ENCODE measurements around the gene CAVIN2. TPM values are rescaled to one million over a fixed set of nuclear protein-coding genes. Genes with fewer than 3 reads are reported as not detected.

Gene CAVIN2
- total RNA-seq, 2 donors from 2014 or later, result not detected

DNA sequence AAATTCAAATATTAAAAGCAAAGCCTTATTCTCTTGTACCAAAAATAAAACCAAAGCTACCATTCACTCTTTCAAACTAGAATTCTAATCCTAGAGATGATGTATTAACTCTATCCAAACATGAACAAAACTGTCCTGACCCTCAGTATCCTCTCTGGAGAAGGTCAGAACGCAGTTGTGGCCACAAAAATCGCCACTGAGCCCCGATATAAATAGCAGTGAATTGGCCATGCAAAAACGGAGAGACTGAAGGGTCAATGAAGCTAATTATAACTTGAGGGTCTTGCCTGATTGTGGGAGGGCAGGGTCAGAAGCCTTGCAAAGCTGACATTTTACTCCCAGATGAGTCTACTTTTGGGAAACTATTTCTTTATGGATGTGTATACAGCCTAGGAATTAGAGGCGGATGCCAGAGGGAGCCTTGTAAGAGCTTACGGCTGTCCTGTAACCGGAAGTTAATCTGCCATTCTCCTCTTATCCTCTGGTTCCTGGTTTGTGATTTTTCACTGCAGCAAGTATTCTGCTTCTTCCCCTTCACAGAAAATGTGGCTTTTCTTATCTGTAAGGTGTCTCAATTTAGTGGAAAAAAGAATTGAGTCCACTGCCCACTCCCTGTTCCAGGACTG is 28.1 kb downstream of the CAVIN2 start:
- Mint-ChIP-seq H3K4me1 (ENCODE audit: low read depth in 2 of 2) (no peaks in the 10 kb centered on the region), H3K4me3 (no peak overlapping the region), H3K27me3 (peaks cover 11 to 35% of the 10 kb centered on the region in 2 donors), H3K36me3 (no peaks in the 10 kb centered on the region), H3K27ac (no peak overlapping the region), H3K9me3 (no peaks in the 10 kb centered on the region)
- ATAC-seq (no peak), DNase-seq (ENCODE audit: low spot score) (no peak)

DNA sequence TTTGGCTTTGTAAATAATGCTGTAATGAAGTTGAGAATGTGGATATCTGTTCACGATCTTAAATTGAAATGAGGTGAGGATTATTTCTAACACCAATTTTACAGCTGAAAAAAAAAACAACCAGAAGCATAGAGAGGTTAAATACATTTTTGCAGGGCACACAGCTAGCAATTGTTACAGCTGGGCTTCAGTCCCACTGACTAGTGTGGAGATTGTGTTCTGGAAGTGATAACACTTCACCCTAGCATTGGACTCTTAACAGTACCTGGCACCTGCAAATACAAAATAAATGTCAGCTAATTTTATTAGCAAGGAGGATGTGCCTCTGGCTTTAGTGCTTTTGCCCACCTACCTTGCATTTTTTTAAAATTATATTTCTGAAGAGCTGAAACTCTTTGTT is 28.8 kb downstream of the CAVIN2 start:
- H3K9me3 Mint-ChIP-seq, result no peaks in the 10 kb centered on the region
- no peaks in the 10 kb centered on the region for H3K4me1 Mint-ChIP-seq (ENCODE audit: low read depth in 2 of 2)
- ATAC-seq (no peak), DNase-seq (ENCODE audit: low spot score) (no peak)
- no peak overlapping the region for H3K27ac Mint-ChIP-seq
- H3K4me3 Mint-ChIP-seq, result no peak overlapping the region
- H3K27me3 Mint-ChIP-seq, result peaks cover 14 to 35% of the 10 kb centered on the region in 2 donors
- no peaks in the 10 kb centered on the region for H3K36me3 Mint-ChIP-seq

DNA sequence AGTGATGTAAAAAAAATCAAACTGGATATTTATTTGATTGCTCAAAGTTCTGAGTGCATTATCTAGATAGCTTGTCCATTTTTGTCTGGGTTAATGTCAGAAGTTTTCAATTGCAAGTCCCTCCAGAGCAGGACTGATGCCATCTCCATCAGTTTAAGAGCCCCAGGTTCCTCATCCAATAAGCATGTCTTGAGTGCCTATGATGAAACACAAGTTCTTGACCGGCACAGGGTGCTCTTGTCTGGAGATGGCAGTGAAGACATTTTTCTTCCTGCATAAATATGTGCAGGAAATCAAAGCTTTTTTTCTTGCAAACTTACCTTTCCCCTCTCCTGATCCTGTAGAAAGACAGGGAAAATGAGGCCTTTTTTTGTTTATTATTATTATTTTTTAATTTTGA is 31.9 kb downstream of the CAVIN2 start:
- Mint-ChIP-seq H3K4me3 (no peak overlapping the region), H3K27ac (no peak overlapping the region), H3K36me3 (no peaks in the 10 kb centered on the region), H3K4me1 (ENCODE audit: low read depth in 2 of 2) (no peaks in the 10 kb centered on the region), H3K27me3 (peaks cover 12 to 18% of the 10 kb centered on the region in 2 donors), H3K9me3 (no peaks in the 10 kb centered on the region)
- DNase-seq (ENCODE audit: low spot score) (no peak), ATAC-seq (no peak)

DNA sequence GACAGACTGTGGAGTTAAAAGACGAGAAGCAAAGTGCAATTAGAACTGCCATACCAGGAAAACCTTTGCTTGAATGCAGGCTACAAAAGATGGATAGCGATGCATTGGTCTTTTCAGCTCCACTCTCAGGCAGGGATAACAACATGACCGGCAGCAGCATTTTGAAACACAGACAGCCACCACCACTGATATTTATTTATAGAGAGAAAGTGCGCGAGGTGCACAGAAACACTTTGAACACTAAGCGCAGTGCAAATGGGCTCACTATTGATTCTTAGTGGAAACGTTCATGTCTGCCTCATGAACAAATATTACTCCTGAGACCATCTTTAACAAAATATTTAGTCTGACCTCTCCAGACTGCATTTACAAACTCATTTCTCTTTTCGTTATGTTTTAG is 32.9 kb downstream of the CAVIN2 start:
- ATAC-seq (no peak), DNase-seq (ENCODE audit: low spot score) (no peak)
- Mint-ChIP-seq H3K27ac (no peak overlapping the region), H3K9me3 (no peaks in the 10 kb centered on the region), H3K27me3 (peaks cover 14 to 18% of the 10 kb centered on the region in 2 donors), H3K36me3 (no peaks in the 10 kb centered on the region), H3K4me3 (no peak overlapping the region), H3K4me1 (ENCODE audit: low read depth in 2 of 2) (no peaks in the 10 kb centered on the region)

DNA sequence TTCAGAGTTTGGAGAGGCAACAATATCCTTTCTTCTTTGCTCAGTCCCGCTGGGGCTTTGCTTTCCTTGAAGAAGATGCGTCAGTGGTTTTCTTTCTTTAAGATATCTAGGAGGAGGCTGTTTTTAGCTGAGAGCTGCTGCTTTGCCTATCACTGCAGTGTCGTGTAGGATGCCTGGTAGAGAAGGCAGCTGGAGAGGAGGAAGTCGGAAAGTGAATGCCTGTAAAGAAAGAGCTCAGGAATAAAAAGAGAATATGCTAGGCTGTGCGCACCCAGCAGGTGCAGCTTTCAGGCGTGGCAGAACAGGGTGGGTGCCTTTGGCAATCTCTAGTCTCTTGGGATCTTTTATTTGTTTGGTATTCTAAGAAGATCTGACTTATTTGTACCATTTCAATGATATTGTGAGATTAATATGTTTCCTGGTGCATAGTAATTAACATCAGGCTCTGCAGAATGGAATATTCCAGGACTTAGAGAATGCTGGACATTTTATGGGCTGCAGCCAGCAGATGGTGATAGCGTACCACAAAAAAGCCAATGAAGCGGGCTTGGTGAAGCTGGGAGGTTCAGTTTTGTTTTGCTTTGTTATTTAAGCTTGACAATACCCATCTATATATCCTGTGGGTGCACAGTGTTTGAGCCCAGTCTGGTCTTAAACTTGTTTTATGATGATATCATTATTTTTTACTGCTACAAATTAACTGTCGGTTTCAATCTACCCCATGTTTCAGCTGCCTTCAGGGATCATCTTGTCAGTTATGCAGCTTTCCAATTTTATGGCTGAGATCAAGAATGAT is 34.9 kb downstream of the CAVIN2 start:
- Mint-ChIP-seq H3K27ac (no peak overlapping the region), H3K36me3 (no peaks in the 10 kb centered on the region), H3K4me3 (no peak overlapping the region), H3K27me3 (peaks cover under 1 to 8% of the 10 kb centered on the region in 2 donors), H3K9me3 (no peaks in the 10 kb centered on the region), H3K4me1 (ENCODE audit: low read depth in 2 of 2) (no peaks in the 10 kb centered on the region)
- no peak for DNase-seq (ENCODE audit: low spot score)
- peak in 1 of 2 donors; percentile 62 for ATAC-seq

DNA sequence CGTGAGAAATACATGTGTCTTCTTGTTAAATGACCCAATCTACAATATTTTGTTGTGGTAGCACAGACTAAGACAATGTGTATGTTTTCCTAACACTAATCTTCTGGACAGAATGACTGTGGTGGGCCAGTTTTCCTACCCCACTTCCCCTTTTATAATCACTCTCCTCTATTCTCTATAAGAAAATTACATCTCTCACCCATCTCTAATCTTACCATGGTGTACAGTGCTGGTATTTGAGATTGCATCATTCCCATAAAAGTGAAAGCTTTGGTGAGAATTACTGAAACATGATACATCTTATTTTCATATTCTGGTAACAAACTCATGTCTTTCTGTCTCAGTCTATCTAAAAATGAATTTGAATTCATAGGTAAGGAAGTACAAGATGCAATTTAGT is 40.5 kb downstream of the CAVIN2 start:
- H3K36me3 Mint-ChIP-seq, result no peaks in the 10 kb centered on the region
- H3K4me3 Mint-ChIP-seq, result no peak overlapping the region
- no peak for DNase-seq (ENCODE audit: low spot score)
- H3K9me3 Mint-ChIP-seq, result no peaks in the 10 kb centered on the region
- ATAC-seq, result no peak
- H3K27ac Mint-ChIP-seq, result no peak overlapping the region
- peaks cover 13 to 28% of the 10 kb centered on the region in 2 donors for H3K27me3 Mint-ChIP-seq
- no peaks in the 10 kb centered on the region for H3K4me1 Mint-ChIP-seq (ENCODE audit: low read depth in 2 of 2)

DNA sequence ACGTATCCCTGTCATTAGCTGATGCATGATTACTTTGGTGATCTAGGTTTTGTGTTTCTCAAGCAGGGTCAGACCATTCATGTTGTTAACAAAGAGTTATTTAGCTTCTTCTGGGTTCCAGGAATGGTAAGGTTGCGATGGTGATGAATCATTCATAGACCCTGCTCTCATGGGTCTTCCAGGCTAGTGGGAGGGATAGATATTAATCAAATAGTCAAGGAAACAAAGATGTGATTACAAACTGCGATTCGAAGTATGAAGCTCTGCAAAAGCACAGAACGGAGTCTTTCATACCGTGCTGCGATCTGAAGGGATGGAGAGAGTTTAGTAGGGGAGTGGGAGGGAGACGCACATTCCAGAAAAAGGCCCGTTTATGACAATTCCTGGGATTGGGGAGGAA is 42.1 kb downstream of the CAVIN2 start:
- no peaks in the 10 kb centered on the region for H3K9me3 Mint-ChIP-seq
- DNase-seq (ENCODE audit: low spot score) (no peak), ATAC-seq (no peak)
- no peak overlapping the region for H3K27ac Mint-ChIP-seq
- H3K4me3 Mint-ChIP-seq, result no peak overlapping the region
- H3K4me1 Mint-ChIP-seq (ENCODE audit: low read depth in 2 of 2), result no peaks in the 10 kb centered on the region
- H3K36me3 Mint-ChIP-seq, result no peaks in the 10 kb centered on the region
- peaks cover 17 to 28% of the 10 kb centered on the region in 2 donors for H3K27me3 Mint-ChIP-seq

DNA sequence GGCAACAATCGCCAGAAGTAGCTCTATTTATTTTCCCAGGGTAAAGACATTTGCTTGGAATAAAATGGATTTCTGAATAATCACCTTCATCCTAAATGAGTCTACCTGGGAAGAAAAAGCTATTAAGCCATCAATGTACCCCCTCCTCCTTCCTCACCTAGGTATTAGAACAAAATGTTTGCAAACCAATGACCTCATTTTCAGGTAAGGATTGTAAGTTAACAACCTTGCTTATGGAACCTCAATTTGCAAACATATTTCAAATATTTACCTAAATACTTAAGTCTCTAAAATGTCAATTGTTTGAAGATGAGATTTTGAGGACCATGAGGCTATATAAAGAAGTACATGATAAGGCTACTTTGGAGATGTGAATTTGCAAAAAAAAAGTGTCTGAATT is 43.9 kb downstream of the CAVIN2 start:
- no peak overlapping the region for H3K4me3 Mint-ChIP-seq
- no peak for DNase-seq (ENCODE audit: low spot score)

DNA sequence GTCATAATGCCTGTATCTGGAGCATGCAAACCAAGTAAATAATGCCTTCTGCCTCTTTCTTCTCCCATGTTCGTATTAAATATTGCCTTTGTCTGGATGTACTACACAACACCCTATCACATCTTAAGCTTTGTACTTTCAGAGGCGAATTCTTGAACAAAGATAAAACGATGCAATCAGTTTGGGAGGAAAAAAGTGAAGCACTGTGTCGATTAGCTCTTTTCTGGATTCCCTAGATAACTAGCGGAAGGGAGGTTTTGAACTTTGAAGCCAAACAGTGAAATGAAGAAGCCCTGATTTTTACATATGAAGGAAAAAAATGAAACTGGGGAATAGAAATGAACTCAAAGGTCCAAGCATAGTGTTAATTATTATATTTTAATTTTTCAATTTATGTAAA is 44.7 kb downstream of the CAVIN2 start:
- Mint-ChIP-seq H3K4me3 (no peak overlapping the region), H3K27me3 (peaks cover 14 to 33% of the 10 kb centered on the region in 2 donors), H3K4me1 (ENCODE audit: low read depth in 2 of 2) (no peaks in the 10 kb centered on the region), H3K27ac (no peak overlapping the region), H3K9me3 (no peaks in the 10 kb centered on the region), H3K36me3 (no peaks in the 10 kb centered on the region)
- no peak for ATAC-seq
- no peak for DNase-seq (ENCODE audit: low spot score)

More for the DNA sequence above, 43.9 kb downstream of the CAVIN2 start:
- ATAC-seq, result no peak
- no peaks in the 10 kb centered on the region for H3K36me3 Mint-ChIP-seq
- peaks cover 14 to 33% of the 10 kb centered on the region in 2 donors for H3K27me3 Mint-ChIP-seq
- H3K4me1 Mint-ChIP-seq (ENCODE audit: low read depth in 2 of 2), result no peaks in the 10 kb centered on the region
- no peaks in the 10 kb centered on the region for H3K9me3 Mint-ChIP-seq
- no peak overlapping the region for H3K27ac Mint-ChIP-seq

DNA sequence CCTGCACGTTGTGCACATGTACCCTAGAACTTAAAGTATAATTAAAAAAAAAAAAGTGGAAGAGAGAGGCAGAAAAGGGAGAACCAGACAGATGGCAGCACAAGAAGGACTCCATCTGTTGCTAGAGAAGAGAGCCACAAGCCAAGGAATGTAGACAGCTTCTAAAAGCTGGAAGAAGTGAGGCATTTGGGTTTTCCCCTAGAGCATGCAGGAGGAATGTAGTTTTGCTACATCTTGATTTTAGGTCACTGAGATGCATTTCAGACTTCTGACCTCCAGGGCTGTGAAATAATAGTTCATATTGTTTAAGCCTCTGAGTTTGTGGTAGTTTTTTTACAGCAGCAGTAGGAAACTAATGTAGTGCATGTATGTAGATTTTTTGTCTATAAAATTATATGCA is 46.0 kb downstream of the CAVIN2 start:
- no peak overlapping the region for H3K27ac Mint-ChIP-seq
- no peaks in the 10 kb centered on the region for H3K36me3 Mint-ChIP-seq
- H3K27me3 Mint-ChIP-seq, result peaks cover 14 to 32% of the 10 kb centered on the region in 2 donors

DNA sequence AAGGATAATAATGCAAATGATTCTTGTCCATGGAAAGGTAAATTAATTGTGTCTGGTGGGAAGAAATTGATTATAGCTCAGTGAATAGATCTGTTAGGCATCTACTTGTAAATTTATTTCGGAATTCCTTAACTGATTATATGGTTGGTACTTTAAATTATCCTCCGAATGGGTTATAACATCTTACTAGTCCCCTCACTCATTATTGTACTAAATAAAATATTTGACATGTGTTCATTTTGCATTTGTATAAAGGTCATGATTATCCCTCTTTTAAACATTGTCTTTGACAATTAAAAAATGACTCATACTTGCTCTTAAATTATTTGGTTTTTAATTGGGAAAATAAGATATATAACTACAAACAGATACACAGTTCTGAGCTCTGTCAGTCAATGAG is 47.4 kb downstream of the CAVIN2 start:
- ATAC-seq (no peak), DNase-seq (ENCODE audit: low spot score) (no peak)
- Mint-ChIP-seq H3K27ac (no peak overlapping the region), H3K36me3 (no peaks in the 10 kb centered on the region), H3K9me3 (no peaks in the 10 kb centered on the region), H3K4me1 (ENCODE audit: low read depth in 2 of 2) (no peaks in the 10 kb centered on the region), H3K4me3 (no peak overlapping the region), H3K27me3 (peaks cover 10 to 22% of the 10 kb centered on the region in 2 donors)

More for the DNA sequence above, 46.0 kb downstream of the CAVIN2 start:
- H3K4me1 Mint-ChIP-seq (ENCODE audit: low read depth in 2 of 2), result no peaks in the 10 kb centered on the region
- no peak for DNase-seq (ENCODE audit: low spot score)
- H3K9me3 Mint-ChIP-seq, result no peaks in the 10 kb centered on the region
- no peak for ATAC-seq
- no peak overlapping the region for H3K4me3 Mint-ChIP-seq

DNA sequence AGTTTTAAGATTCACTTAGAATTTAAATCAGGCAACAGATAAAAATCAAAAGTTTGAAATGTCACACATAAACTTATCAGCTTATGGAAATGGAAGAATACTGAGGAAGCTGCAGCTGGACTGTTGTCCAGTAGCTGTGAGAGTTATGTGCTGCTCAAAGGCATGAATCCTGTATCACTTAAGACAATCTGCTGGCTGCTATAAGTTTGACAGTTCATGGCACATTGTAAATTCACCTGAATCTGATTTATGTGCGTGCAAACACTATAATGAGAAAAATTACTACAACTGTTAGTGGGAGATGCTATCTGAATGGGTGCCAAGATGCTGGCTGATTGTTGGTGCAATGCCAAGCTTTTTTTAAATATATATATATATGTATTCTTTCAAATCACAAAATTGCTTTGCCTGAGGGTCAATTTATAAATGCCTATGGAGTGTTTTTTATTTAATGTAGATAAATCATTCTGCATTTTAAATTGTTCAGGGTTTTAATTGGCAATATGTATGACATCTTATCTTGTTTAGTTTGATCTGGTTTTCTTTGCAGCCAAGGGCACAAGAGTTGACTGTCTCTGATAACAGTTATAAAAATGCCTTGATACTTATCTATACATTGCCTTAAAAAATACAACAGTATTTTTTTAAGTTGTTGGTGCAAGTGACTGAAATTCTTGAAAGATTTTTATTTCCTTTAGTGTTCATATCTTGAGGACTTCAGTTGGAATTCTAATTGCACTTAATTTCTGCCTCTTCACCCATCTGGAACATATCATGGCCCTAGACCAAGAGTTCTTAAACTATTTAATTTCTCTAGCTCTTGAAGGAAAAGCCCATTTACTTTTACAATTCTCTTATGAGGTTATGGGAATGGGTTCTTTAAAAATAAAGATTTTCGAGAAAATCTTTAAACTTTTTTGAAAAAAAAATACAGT is 48.7 kb downstream of the CAVIN2 start:
- Mint-ChIP-seq H3K9me3 (no peaks in the 10 kb centered on the region), H3K36me3 (no peaks in the 10 kb centered on the region), H3K27me3 (peaks cover 17 to 34% of the 10 kb centered on the region in 2 donors), H3K4me3 (no peak overlapping the region), H3K4me1 (ENCODE audit: low read depth in 2 of 2) (no peaks in the 10 kb centered on the region), H3K27ac (no peak overlapping the region)
- no peak for ATAC-seq
- no peak for DNase-seq (ENCODE audit: low spot score)

DNA sequence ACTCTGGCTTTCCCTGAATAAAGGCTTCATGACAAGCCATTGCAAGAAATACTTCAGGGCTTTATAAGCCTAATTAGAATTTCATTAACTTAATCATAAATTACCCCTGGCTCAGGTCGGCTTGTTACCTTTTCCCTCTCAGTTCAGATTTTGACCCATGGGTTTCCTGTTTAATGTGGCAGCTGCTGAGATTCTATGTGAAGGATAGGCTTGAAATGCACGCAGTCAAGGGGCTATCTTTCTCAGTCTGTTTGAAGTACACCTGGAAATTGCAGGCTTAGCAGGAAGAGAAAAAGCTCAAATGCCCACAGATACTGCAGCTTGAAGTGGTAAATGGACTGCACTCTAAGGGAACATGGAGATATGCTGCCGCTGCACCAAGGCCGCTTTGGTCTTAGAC is 49.4 kb downstream of the CAVIN2 start:
- no peaks in the 10 kb centered on the region for H3K36me3 Mint-ChIP-seq
- no peaks in the 10 kb centered on the region for H3K9me3 Mint-ChIP-seq
- no peak overlapping the region for H3K27ac Mint-ChIP-seq
- ATAC-seq, result no peak
- DNase-seq (ENCODE audit: low spot score), result no peak
- H3K27me3 Mint-ChIP-seq, result peaks cover 16 to 38% of the 10 kb centered on the region in 2 donors
- no peak overlapping the region for H3K4me3 Mint-ChIP-seq
- H3K4me1 Mint-ChIP-seq (ENCODE audit: low read depth in 2 of 2), result no peaks in the 10 kb centered on the region

DNA sequence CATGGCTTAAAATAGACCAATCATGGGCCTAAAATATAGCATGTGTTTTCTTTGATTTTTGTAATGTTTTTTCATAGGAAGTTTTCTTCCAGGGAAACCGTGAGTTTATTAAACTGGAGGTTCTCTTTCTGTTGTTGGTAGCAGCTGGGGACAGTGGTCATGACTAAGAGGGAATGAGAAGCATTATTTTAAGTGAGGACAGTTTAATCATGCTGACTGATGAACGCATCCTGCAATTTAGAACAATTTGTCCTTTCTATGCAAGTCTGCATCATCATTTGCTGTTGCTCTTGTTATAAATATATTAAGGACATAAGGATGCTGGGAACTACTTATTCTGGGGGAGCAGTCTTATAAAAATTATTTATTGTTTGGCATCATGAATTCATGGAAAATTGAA is 51.2 kb downstream of the CAVIN2 start:
- H3K36me3 Mint-ChIP-seq, result no peaks in the 10 kb centered on the region
- no peaks in the 10 kb centered on the region for H3K4me1 Mint-ChIP-seq (ENCODE audit: low read depth in 2 of 2)
- ATAC-seq (no peak), DNase-seq (ENCODE audit: low spot score) (no peak)
- no peaks in the 10 kb centered on the region for H3K9me3 Mint-ChIP-seq
- no peak overlapping the region for H3K27ac Mint-ChIP-seq
- H3K27me3 Mint-ChIP-seq, result peaks cover 15 to 44% of the 10 kb centered on the region in 2 donors
- H3K4me3 Mint-ChIP-seq, result no peak overlapping the region
